GM23248 (cell line): Measurements from ENCODE around the gene ZNF212.

Experiments used
- EZH2 ChIP-seq: fragments of 200-600 bp; sonication (generic); IDR thresholded peaks from 2 replicates; pipeline ENCODE4 v1.6.1; 2018; ENCODE audit warnings: antibody characterized with exemption, mild to moderate bottlenecking; ENCODE audit not compliant: insufficient read depth, poor library complexity, severe bottlenecking
- EZH2phosphoT487 ChIP-seq: fragments of 200-600 bp; sonication (generic); IDR thresholded peaks from 2 replicates; pipeline ENCODE4 v1.6.1; 2018; ENCODE audit warnings: antibody characterized with exemption, moderate library complexity, mild to moderate bottlenecking, low read depth; ENCODE audit not compliant: insufficient read depth

DNA sequence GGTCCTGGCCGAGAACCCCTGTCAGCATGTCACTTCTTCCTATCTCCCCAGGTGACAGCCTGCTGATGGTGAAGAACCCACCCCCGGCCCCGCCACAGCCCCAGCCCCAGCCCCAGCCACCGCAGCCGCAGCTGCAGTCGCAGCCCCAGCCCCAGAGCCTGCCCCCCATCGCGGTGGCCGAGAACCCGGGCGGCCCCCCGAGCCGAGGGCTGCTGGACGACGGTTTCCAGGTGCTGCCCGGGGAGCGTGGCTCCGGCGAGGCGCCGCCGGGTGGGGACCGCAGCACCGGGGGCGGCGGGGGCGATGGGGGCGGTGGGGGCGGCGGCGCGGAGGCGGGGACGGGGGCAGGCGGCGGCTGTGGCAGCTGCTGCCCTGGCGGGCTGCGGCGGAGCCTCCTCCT, 15.7 kb upstream of the ZNF212 start:
- TF ChIP-seq EZH2 (no peak), EZH2phosphoT487 (no peak)
